MM.1S (cell line): ENCODE data around the gene APC2.
"Not testable (repeated sequence)": the region's sequence is repeated elsewhere in the genome, so short reads cannot be mapped to it uniquely, and the experiment has no call there.

Experiments
- DNase-seq: peaks from one replicate; pipeline ENCODE4 v3.0.0-alpha.2; 2015
- H2AFZ ChIP-seq: fragments of 300-600 bp; sonication (generic); 2 replicates; pipeline ENCODE4 v1.6.0; 2016; ENCODE audit warnings: antibody characterized with exemption, low read length
- H3F3A ChIP-seq: fragments of 300-600 bp; sonication (generic); 2 replicates; pipeline ENCODE4 v1.6.1; 2016; ENCODE audit warnings: mild to moderate bottlenecking, antibody characterized with exemption, low read length, moderate library complexity, mixed read lengths; ENCODE audit not compliant: insufficient read depth
- H3K27ac ChIP-seq: fragments of 300-600 bp; sonication (generic); 2 replicates; pipeline ENCODE4 v1.5.1; 2016; ENCODE audit warnings: mild to moderate bottlenecking, low read length
- H3K27me3 ChIP-seq: fragments of 300-600 bp; sonication (generic); replicated peaks from 2 replicates; pipeline ENCODE4 v1.6.0; 2016; ENCODE audit warnings: low read length; ENCODE audit not compliant: insufficient read depth
- H3K36me3 ChIP-seq: fragments of 300-600 bp; sonication (generic); replicated peaks from 2 replicates; pipeline ENCODE4 v1.6.1; 2016; ENCODE audit warnings: mild to moderate bottlenecking, low read length, mixed read lengths; ENCODE audit not compliant: insufficient read depth
- H3K4me1 ChIP-seq: fragments of 300-600 bp; sonication (generic); 2 replicates; pipeline ENCODE4 v1.6.1; 2016; ENCODE audit warnings: low read length, mixed read lengths
- H3K4me2 ChIP-seq: fragments of 300-600 bp; sonication (generic); 2 replicates; pipeline ENCODE4 v1.6.0; 2016; ENCODE audit warnings: low read depth, low read length
- H3K4me3 ChIP-seq: fragments of 300-600 bp; sonication (generic); 2 replicates; pipeline ENCODE4 v1.5.1; 2016; ENCODE audit warnings: low read length, mixed read lengths
- H3K79me2 ChIP-seq: fragments of 300-600 bp; sonication (generic); 2 replicates; pipeline ENCODE4 v1.6.1; 2016; ENCODE audit warnings: mixed run types, low read length, mixed read lengths
- H3K9ac ChIP-seq: fragments of 300-600 bp; sonication (generic); 2 replicates; pipeline ENCODE4 v1.6.1; 2016; ENCODE audit warnings: low read length, mixed read lengths
- H3K9me2 ChIP-seq: fragments of 300-600 bp; sonication (generic); replicated peaks from 2 replicates; pipeline ENCODE4 v1.6.1; 2016; ENCODE audit warnings: mild to moderate bottlenecking, low read length, mixed read lengths; ENCODE audit not compliant: insufficient read depth
- H3K9me3 ChIP-seq: fragments of 300-600 bp; sonication (generic); replicated peaks from 2 replicates; pipeline ENCODE4 v1.6.1; 2016; ENCODE audit warnings: mild to moderate bottlenecking, low read length, mixed read lengths; ENCODE audit not compliant: insufficient read depth
- H4K20me1 ChIP-seq: fragments of 300-600 bp; sonication (generic); 2 replicates; pipeline ENCODE4 v1.6.1; 2016; ENCODE audit warnings: mild to moderate bottlenecking, low read length, moderate library complexity, mixed read lengths; ENCODE audit not compliant: insufficient read depth
- EZH2 ChIP-seq: fragments of 300-600 bp; sonication (generic); optimal IDR thresholded peaks from 2 replicates; pipeline ENCODE3; 2017; ENCODE audit warnings: low read depth, mild to moderate bottlenecking, antibody characterized with exemption, low read length, mixed read lengths
- EZH2phosphoT487 ChIP-seq: fragments of 300-600 bp; sonication (generic); IDR thresholded peaks from 2 replicates; pipeline ENCODE4 v1.6.1; 2018; ENCODE audit warnings: antibody characterized with exemption, low read length
- TF ChIP-seq, protein P1 (sequence below): fragments of 300-600 bp; sonication (generic); IDR thresholded peaks from 2 replicates; pipeline ENCODE4 v1.5.1; 2016; ENCODE audit warnings: antibody characterized with exemption, low read length, mixed read lengths

APC2 gene

DNA sequence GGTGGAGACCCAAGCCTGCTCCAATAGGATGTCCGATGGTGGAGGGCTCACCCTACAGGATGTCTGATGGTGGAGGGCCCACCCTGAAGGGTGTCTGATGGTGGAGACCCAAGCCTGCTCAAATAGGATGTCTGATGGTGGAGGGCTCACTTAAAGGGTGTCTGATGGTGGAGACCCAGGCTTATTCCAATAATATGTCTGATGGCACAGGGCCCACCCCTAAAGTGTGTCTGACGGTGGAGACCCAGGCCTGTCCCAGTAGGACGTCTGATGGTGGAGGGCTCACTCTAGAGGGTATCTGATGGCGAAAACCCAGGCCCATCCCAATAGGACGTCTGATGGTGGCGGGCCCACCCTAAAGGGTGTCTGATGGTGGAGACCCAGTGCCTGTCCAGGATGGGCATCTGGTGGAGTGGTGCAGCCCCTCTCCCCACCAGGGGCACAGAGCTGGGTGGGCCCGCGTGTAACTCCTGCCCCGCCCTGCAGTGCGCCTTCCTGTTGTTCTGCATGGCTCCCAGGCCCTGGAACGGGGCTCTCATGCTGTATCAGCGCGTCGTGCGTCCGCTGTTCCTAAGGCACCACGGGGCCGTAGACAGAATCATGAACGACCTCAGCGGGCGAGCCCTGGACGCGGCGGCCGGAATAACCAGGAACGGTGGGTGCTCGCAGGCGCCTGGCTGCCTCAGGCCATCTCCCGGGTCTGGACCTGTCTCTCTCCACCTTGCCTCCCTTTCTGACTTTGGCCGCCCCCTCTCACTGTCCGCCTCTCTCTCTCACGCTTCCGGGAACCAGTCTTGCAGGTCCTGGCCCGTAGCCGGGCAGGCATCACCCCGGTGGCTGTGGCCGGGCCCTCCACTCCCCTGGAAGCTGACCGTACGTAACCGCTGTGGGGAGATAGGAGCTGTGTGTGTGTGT is 46.1 kb downstream of the APC2 start:
- Histone ChIP-seq H3K4me3 (no peak overlapping the region), H3K4me1 (0 out of 2 replicates have a peak, but pooled peaks cover 4% of the 10 kb centered on the region), H4K20me1 (no peaks in the 10 kb centered on the region), H3K36me3 (no peaks in the 10 kb centered on the region), H2AFZ (no peak overlapping the region), H3K27me3 (peaks cover 81% of the 10 kb centered on the region), H3K9me3 (no peaks in the 10 kb centered on the region), H3K9me2 (no peaks in the 10 kb centered on the region), H3K9ac (no peak overlapping the region), H3K4me2 (no peak overlapping the region), H3K79me2 (no peaks in the 10 kb centered on the region), H3F3A (no peaks in the 10 kb centered on the region), H3K27ac (no peak overlapping the region)
- TF ChIP-seq, protein P1, sequence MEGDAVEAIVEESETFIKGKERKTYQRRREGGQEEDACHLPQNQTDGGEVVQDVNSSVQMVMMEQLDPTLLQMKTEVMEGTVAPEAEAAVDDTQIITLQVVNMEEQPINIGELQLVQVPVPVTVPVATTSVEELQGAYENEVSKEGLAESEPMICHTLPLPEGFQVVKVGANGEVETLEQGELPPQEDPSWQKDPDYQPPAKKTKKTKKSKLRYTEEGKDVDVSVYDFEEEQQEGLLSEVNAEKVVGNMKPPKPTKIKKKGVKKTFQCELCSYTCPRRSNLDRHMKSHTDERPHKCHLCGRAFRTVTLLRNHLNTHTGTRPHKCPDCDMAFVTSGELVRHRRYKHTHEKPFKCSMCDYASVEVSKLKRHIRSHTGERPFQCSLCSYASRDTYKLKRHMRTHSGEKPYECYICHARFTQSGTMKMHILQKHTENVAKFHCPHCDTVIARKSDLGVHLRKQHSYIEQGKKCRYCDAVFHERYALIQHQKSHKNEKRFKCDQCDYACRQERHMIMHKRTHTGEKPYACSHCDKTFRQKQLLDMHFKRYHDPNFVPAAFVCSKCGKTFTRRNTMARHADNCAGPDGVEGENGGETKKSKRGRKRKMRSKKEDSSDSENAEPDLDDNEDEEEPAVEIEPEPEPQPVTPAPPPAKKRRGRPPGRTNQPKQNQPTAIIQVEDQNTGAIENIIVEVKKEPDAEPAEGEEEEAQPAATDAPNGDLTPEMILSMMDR: no peak
- TF ChIP-seq EZH2 (no peak), EZH2phosphoT487 (no peak)
- DNase-seq: no peak

DNA sequence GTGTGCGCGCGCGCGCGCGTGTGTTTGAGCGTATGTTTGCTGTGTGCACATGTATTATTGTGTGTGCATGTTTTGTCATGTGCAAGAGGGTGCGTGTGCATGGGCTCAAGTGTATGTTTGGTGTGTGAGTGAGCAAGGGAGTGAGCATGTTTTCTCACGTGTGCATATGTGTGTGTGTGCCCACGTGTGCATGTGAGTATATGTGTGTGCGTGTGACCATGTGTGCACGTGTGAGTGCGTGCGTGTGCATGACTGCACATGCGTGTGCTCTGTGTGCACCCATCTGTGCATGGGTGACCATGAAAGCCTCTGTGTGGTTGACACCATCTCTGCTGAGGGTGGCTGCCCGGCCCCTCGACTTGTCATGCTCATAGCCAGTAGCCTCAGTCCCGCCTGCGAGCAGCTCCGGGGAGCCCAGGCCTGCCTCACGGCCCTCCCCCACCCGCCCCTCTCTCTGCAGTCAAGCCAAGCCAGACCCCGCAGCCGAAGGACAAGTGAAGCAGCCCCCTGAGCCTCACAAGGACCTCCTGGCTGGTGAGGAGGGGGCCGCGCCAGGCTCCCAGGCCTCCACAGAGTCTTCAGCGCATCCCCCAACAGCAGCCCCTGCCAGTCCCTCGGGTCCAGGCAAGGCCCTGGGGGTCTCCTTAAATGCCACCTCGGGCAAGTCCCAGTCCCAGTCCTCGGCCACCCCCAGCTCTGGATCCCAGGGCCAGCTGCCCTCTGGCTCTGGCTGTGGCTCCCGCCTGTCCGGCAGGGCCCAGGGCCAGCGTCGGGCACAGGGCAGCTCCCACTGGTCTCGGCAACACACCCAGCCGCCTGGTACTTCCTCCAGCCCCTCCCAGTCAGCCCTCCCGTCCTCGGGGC is 47.0 kb downstream of the APC2 start:
- no peak for DNase-seq
- no peak overlapping the region for H3K4me3 ChIP-seq
- H2AFZ ChIP-seq: no peak overlapping the region
- H3F3A ChIP-seq: no peaks in the 10 kb centered on the region
- H3K4me2 ChIP-seq: no peak overlapping the region
- no peaks in the 10 kb centered on the region for H3K9me3 ChIP-seq
- H3K4me1 ChIP-seq: no peaks in the 10 kb centered on the region
- no peaks in the 10 kb centered on the region for H3K9me2 ChIP-seq
- H3K36me3 ChIP-seq: no peaks in the 10 kb centered on the region
- no peak overlapping the region for H3K27ac ChIP-seq
- H3K27me3 ChIP-seq: peaks cover 77% of the 10 kb centered on the region
- no peak overlapping the region for H3K9ac ChIP-seq
- no peak for TF ChIP-seq EZH2
- no peak for TF ChIP-seq EZH2phosphoT487
- TF ChIP-seq, protein P1: no peak
- no peaks in the 10 kb centered on the region for H4K20me1 ChIP-seq
- H3K79me2 ChIP-seq: no peaks in the 10 kb centered on the region

DNA sequence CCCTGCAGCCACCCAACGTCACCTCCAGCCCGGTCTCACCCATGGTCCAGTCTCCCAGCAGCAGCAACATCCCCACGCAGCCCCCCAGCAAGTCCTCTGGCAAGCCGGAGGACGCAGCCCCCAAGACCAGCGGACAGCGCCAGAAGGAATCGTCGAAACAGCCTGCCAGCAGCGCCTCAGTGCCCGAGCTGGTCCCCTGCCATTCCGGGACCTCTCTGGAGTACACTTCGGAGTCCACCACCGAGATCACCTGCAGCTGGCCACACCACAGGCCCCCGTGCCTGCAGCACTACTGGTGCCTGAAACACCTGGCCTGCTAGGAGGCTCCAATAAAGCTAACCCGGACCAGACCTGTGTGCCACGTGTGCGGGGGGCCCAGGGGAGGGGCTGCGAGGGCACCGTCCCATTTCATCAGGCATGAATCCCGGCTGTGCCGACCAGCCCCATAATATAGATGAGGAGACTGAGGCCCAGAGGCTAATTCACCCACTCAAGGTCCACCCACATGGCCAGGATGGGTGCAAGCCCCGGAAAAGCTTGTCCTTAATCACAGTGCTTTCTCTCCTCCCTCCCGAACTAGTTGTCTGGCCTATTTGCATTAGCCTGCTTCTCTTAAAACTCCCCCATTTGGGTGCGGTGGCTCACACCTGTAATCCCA is 47.8 kb downstream of the APC2 start:
- Histone ChIP-seq H4K20me1 (no peaks in the 10 kb centered on the region), H3K27me3 (peaks cover 77% of the 10 kb centered on the region), H3K4me1 (no peaks in the 10 kb centered on the region), H3K9me2 (no peaks in the 10 kb centered on the region), H3K9ac (no peak overlapping the region), H3F3A (no peaks in the 10 kb centered on the region), H3K9me3 (no peaks in the 10 kb centered on the region), H3K4me2 (no peak overlapping the region), H3K79me2 (no peaks in the 10 kb centered on the region), H3K4me3 (no peak overlapping the region), H3K36me3 (no peaks in the 10 kb centered on the region), H2AFZ (no peak overlapping the region), H3K27ac (no peak overlapping the region)
- no peak for DNase-seq
- TF ChIP-seq EZH2 (no peak), EZH2phosphoT487 (no peak)
- TF ChIP-seq, protein P1: no peak

DNA sequence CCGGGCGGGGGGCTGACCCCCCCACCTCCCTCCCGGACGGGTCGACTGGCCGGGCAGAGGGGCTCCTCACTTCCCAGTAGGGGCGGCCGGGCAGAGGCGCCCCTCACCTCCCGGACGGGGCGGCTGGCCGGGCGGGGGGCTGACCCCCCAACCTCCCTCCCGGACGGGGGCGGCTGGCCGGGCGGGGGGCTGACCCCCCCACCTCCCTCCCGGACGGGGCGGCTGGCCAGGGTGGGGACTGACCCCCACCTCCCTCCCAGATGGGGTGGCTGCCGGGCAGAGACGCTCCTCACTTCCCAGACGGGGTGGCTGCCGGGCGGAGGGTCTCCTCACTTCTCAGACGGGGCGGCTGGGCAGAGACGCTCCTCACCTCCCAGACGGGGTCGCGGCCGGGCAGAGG is 49.3 kb downstream of the APC2 start:
- H3F3A ChIP-seq, H3K4me2 ChIP-seq, H3K79me2 ChIP-seq, H2AFZ ChIP-seq, H3K4me1 ChIP-seq, DNase-seq, H3K4me3 ChIP-seq, H3K9me3 ChIP-seq, H3K36me3 ChIP-seq, H3K27ac ChIP-seq, H3K9ac ChIP-seq, H3K9me2 ChIP-seq, H4K20me1 ChIP-seq: not testable (repeated sequence)
- peaks cover 77% of the 10 kb centered on the region for H3K27me3 ChIP-seq
